Erythroblast (primary cell): Measurements from ENCODE around the gene DAPK2.

Experiments used
- GATA1 ChIP-seq: IDR thresholded peaks from 2 replicates; pipeline ENCODE4 v1.6.1; 2011; ENCODE audit warnings: low read depth, mild to moderate bottlenecking, control low read depth, low read length, moderate library complexity
- POLR2A ChIP-seq: IDR thresholded peaks from 2 replicates; pipeline ENCODE4 v1.6.1; 2011; ENCODE audit warnings: mild to moderate bottlenecking, low read length

DNA sequence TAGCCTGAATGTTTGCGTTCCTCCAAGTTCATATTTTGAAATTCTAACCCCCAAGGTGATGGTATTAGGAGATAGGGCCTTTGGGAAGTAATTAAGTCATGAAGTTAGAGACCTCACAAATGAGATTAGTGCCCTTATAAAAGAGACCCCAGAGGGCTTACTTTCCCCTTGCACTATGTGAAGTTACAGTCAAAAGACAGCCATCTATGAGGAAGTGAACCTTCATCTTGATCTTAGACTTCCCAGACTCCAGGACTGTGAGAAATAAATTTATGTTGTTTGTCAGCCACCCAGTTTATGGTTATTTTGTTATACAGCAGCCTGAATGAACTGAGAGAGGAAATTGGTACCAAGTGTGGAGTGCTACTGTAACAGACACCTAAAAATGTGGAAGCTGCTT is 74.4 kb downstream of the DAPK2 start:
- TF ChIP-seq POLR2A (no peak), GATA1 (no peak)
